Measurements from ENCODE around the gene LAMA1. TPM values are rescaled to one million over a fixed set of nuclear protein-coding genes. Genes with fewer than 3 reads are reported as not detected.

Gene LAMA1
- total and polyA plus RNA-seq, 2 of the 4 experiments (the other 2 are of a cell fraction): 10.9 to 15.5 TPM

GRCh38 chr18:7105943-7106342 is 11.7 kb downstream of the LAMA1 start:
- H3K23ac ChIP-seq (ENCODE audit: low read depth, low read length): no peak overlapping the region
- no peak overlapping the region for H3K4me3 ChIP-seq (ENCODE audit: insufficient read depth, low read depth, low read length)
- no CpG with 5 or more reads among the region's 5 CpGs for WGBS, 2 experiments (ENCODE audit: extremely low coverage in 2 of 2, insufficient read length in 1 of 2)
- H3K9me1 ChIP-seq (ENCODE audit: insufficient read depth, low read length): no peaks in the 10 kb centered on the region
- H2BK5ac ChIP-seq (ENCODE audit: low read depth, low read length, poor library complexity, severe bottlenecking): no peak overlapping the region
- dilution Hi-C loops (cut with HindIII; ENCODE audit: low sequenced_read_pairs, unreplicated experiment) (no loop called here), in situ Hi-C loops (cut with MboI; ENCODE audit: low sequenced_read_pairs) (no loop called here), intact Hi-C loops (cut with micrococcal nuclease) (no loop called here)
- H4K5ac ChIP-seq (ENCODE audit: low read depth, low read length): no peak overlapping the region
- no peaks in the 10 kb centered on the region for H3K9me3 ChIP-seq (ENCODE audit: control insufficient read depth, insufficient read depth, low read length)
- no peak overlapping the region for H2AK5ac ChIP-seq (ENCODE audit: low read depth, low read length)
- ChIA-PET POLR2A (ENCODE audit: unreplicated experiment) (no interaction called here), CTCF (interaction anchor here (0.7 kb wide), 1 partner anchor 40 kb away, joined by 3 read pairs; no protein-coding TSS in a partner anchor)
- H3K36me3 ChIP-seq (ENCODE audit: control insufficient read depth, insufficient read depth, low read length): no peaks in the 10 kb centered on the region
- no peak overlapping the region for H3K14ac ChIP-seq (replicated peaks; ENCODE audit: low read depth, low read length)
- no peak overlapping the region for H2BK20ac ChIP-seq (ENCODE audit: low read depth, low read length)
- ATAC-seq (ENCODE audit: low read depth) (no peak; the same call in 1 of the 2 replicates), DNase-seq (peak; percentile 20)
- H3K27me3 ChIP-seq (ENCODE audit: control insufficient read depth, insufficient read depth, low read length): no peaks in the 10 kb centered on the region
- no peak overlapping the region for H3K27ac ChIP-seq (ENCODE audit: insufficient read depth, low read length)
- no peak overlapping the region for H3K56ac ChIP-seq (ENCODE audit: extremely low read depth, insufficient read depth, low read length)
- H2AFZ ChIP-seq (replicated peaks; ENCODE audit: low read length, poor library complexity): no peak overlapping the region
- H2BK15ac ChIP-seq (ENCODE audit: low read depth, low read length): no peak overlapping the region
- no TSS peak for BruUV-seq (replicated peaks)
- no peak overlapping the region for H3K9ac ChIP-seq (ENCODE audit: low read depth, low read length)
- H4K91ac ChIP-seq (ENCODE audit: insufficient read depth, low read depth, low read length): no peak overlapping the region
- no peak overlapping the region for H2AK9ac ChIP-seq (replicated peaks; ENCODE audit: low read depth, low read length, poor library complexity)
- no peak overlapping the region for H4K8ac ChIP-seq (ENCODE audit: low read depth in 2 of 2, low read length in 2 of 2)
- peaks cover 0 to 4% of the 10 kb centered on the region in 2 experiments; a peak in 2 of 4 replicates for H3K79me1 ChIP-seq (ENCODE audit: low read depth in 1 of 2, low read length in 2 of 2)
- no peak overlapping the region for H2BK120ac ChIP-seq (ENCODE audit: low read depth, low read length)
- no peak for TF ChIP-seq RCOR1 (IDR thresholded peaks at IDR 0.05; ENCODE audit: insufficient replicate concordance, low read length)
- no peak for TF ChIP-seq MAFK (IDR thresholded peaks at IDR 0.05; ENCODE audit: low read depth, low read length)
- no peak for TF ChIP-seq USF2 (IDR thresholded peaks at IDR 0.05; ENCODE audit: low read depth, low read length)
- TF ChIP-seq RAD21 (IDR thresholded peaks at IDR 0.05; ENCODE audit: low read length): no peak
- no peak for TF ChIP-seq BHLHE40 (IDR thresholded peaks at IDR 0.05; ENCODE audit: low read depth, low read length)
- no peak for TF ChIP-seq MXI1 (IDR thresholded peaks at IDR 0.05; ENCODE audit: borderline replicate concordance, low read depth, low read length)
- TF ChIP-seq CEBPB (IDR thresholded peaks at IDR 0.05; ENCODE audit: low read depth, low read length): no peak
- TF ChIP-seq FOS (IDR thresholded peaks at IDR 0.05; ENCODE audit: low read depth, low read length): no peak
- TF ChIP-seq MAZ (IDR thresholded peaks at IDR 0.05; ENCODE audit: borderline replicate concordance, low read depth, low read length): no peak
- no peak for TF ChIP-seq ELK1 (IDR thresholded peaks at IDR 0.05; ENCODE audit: borderline replicate concordance, low read depth, low read length)
- TF ChIP-seq SMC3 (IDR thresholded peaks at IDR 0.05; ENCODE audit: low read depth, low read length): no peak
- no peak for TF ChIP-seq RFX5 (IDR thresholded peaks at IDR 0.05; ENCODE audit: low read depth, low read length)
- no peak for TF ChIP-seq CTCF (conservative IDR thresholded peaks at IDR 0.05; ENCODE audit: low read depth, low read length)
- TF ChIP-seq NFE2L2 (IDR thresholded peaks at IDR 0.05; ENCODE audit: low read depth, low read length): no peak
- H3K4me1 ChIP-seq (ENCODE audit: control insufficient read depth, insufficient read depth, low read length): no peaks in the 10 kb centered on the region
- H3K4me2 ChIP-seq (ENCODE audit: low read depth, low read length): no peak overlapping the region
- no peak overlapping the region for H3K4ac ChIP-seq (ENCODE audit: low read depth, low read length)
- no peak overlapping the region for H3K18ac ChIP-seq (ENCODE audit: low read depth, low read length)
- no peaks in the 10 kb centered on the region for H4K20me1 ChIP-seq (ENCODE audit: insufficient read depth, low read length)
